HepG2 (cell line): ENCODE data around the gene ASF1B. TPM values are rescaled to one million over a fixed set of nuclear protein-coding genes. Genes with fewer than 3 reads are reported as not detected.

Experiments
- ELF1 ChIP-seq: sonication (generic); formaldehyde crosslinking; IDR thresholded peaks from 2 replicates; pipeline ENCODE4 v1.4.0; 2020; ENCODE audit warnings: missing genetic modification reagents
- FOSL2 ChIP-seq: sonication (generic); formaldehyde crosslinking; IDR thresholded peaks from 2 replicates; pipeline ENCODE4 v1.4.0; 2020; ENCODE audit warnings: missing genetic modification reagents
- GFI1 ChIP-seq: sonication (generic); formaldehyde crosslinking; IDR thresholded peaks from 2 replicates; pipeline ENCODE4 v1.5.0; 2020; ENCODE audit warnings: missing genetic modification reagents, mild to moderate bottlenecking, borderline replicate concordance
- HOXD1 ChIP-seq: sonication (generic); formaldehyde crosslinking; IDR thresholded peaks from 2 replicates; pipeline ENCODE4 v1.5.0; 2020; ENCODE audit warnings: missing genetic modification reagents
- KDM2A ChIP-seq: sonication (generic); formaldehyde crosslinking; IDR thresholded peaks from 2 replicates; pipeline ENCODE4 v1.4.0; 2020; ENCODE audit warnings: low read depth, missing genetic modification reagents, borderline replicate concordance
- MXI1 ChIP-seq: IDR thresholded peaks from 3 replicates; pipeline ENCODE4 v1.6.1; 2012; ENCODE audit warnings: low read depth, low read length, inconsistent platforms, borderline replicate concordance
- SNAPC2 ChIP-seq: sonication (generic); formaldehyde crosslinking; IDR thresholded peaks from 2 replicates; pipeline ENCODE4 v1.8.1; 2022; ENCODE audit warnings: mild to moderate bottlenecking, missing genetic modification reagents
- SP2 ChIP-seq: sonication (generic); formaldehyde crosslinking; IDR thresholded peaks from 2 replicates; pipeline ENCODE4 v1.5.1; 2020; ENCODE audit warnings: mild to moderate bottlenecking, missing genetic modification reagents
- TEAD2 ChIP-seq: sonication (generic); formaldehyde crosslinking; IDR thresholded peaks from 2 replicates; pipeline ENCODE4 v1.9.0; 2021; ENCODE audit warnings: missing genetic modification reagents
- ZFP90 ChIP-seq: sonication (generic); formaldehyde crosslinking; IDR thresholded peaks from 2 replicates; pipeline ENCODE4 v1.8.0; 2022; ENCODE audit warnings: missing genetic modification reagents, mild to moderate bottlenecking, inconsistent platforms, borderline replicate concordance
- ZFX ChIP-seq: sonication (generic); formaldehyde crosslinking; IDR thresholded peaks from 2 replicates; pipeline ENCODE4 v1.4.0; 2020; ENCODE audit warnings: mild to moderate bottlenecking, low read depth, missing genetic modification reagents, moderate library complexity
- ZNF10 ChIP-seq: sonication (generic); formaldehyde crosslinking; IDR thresholded peaks from 2 replicates; pipeline ENCODE4 v1.4.0; 2020; ENCODE audit warnings: mild to moderate bottlenecking, low read depth, missing genetic modification reagents, borderline replicate concordance
- ZNF263 ChIP-seq: sonication (generic); formaldehyde crosslinking; IDR thresholded peaks from 2 replicates; pipeline ENCODE4 v1.4.0; 2020; ENCODE audit warnings: missing genetic modification reagents
- ZNF652 ChIP-seq: IDR thresholded peaks from 2 replicates; pipeline ENCODE4 v1.6.1; 2016; ENCODE audit warnings: low read depth, borderline replicate concordance
- ZNF7 ChIP-seq: IDR thresholded peaks from 2 replicates; pipeline ENCODE4 v1.6.1; 2016; ENCODE audit warnings: missing biosample characterization, missing genetic modification reagents
- ZNF724P ChIP-seq: sonication (generic); formaldehyde crosslinking; IDR thresholded peaks from 2 replicates; pipeline ENCODE4 v1.8.0; 2022; ENCODE audit warnings: missing genetic modification reagents, borderline replicate concordance
- polyA plus RNA-seq, 8 experiments: library from polyadenylated mRNA; depleted of rRNA in 3 of 8; stranded (reverse) in 7 of 8; unstranded in 1 of 8; fragments of >200 nt; fragmentation: Illumina TruSeq in 4 of 8; extraction: Trizol in 4 of 8; gene quantifications; 2 replicates each; pipeline versions ENCODE4 v1.2.1 to v1.2.3, GENCODE V29; 2011 to 2016; ENCODE audit warnings: low read depth in 4 of 8, missing spikeins in 1 of 8, mixed read lengths in 1 of 8; ENCODE audit not compliant: insufficient read depth in 1 of 8
- total RNA-seq, 5 experiments: library from RNA; depleted of rRNA; stranded (reverse); fragments of >200 nt; fragmentation: Illumina TruSeq; extraction: Trizol; gene quantifications; 2 replicates each; pipeline ENCODE4 v1.2.3, GENCODE V29; 2016; ENCODE audit warnings: low read depth in 1 of 5
- TF ChIP-seq, protein P1 (sequence below), 2 experiments: sonication (generic) in 1 of 2; formaldehyde crosslinking in 1 of 2; IDR thresholded peaks; 2 replicates each; pipeline versions ENCODE4 v1.6.1 to v1.9.0; 2014 to 2022; ENCODE audit warnings: antibody characterized with exemption in 1 of 2, borderline replicate concordance in 1 of 2, inconsistent platforms in 1 of 2, low read depth in 1 of 2, missing genetic modification reagents in 1 of 2
- TF ChIP-seq, protein P2 (sequence below): sonication (generic); formaldehyde crosslinking; IDR thresholded peaks from 2 replicates; pipeline ENCODE4 v1.5.0; 2020; ENCODE audit warnings: mild to moderate bottlenecking, missing genetic modification reagents
- TF ChIP-seq, protein P3 (sequence below): sonication (generic); formaldehyde crosslinking; conservative IDR thresholded peaks from 2 replicates; pipeline ENCODE4 v1.4.0; 2020; ENCODE audit warnings: missing genetic modification reagents

ASF1B gene
- total and polyA plus RNA-seq, 2 of the 13 experiments (the other 11 are each of a cell fraction or from before 2014, with no cell fraction given) = 18.2 to 24.8 TPM

DNA sequence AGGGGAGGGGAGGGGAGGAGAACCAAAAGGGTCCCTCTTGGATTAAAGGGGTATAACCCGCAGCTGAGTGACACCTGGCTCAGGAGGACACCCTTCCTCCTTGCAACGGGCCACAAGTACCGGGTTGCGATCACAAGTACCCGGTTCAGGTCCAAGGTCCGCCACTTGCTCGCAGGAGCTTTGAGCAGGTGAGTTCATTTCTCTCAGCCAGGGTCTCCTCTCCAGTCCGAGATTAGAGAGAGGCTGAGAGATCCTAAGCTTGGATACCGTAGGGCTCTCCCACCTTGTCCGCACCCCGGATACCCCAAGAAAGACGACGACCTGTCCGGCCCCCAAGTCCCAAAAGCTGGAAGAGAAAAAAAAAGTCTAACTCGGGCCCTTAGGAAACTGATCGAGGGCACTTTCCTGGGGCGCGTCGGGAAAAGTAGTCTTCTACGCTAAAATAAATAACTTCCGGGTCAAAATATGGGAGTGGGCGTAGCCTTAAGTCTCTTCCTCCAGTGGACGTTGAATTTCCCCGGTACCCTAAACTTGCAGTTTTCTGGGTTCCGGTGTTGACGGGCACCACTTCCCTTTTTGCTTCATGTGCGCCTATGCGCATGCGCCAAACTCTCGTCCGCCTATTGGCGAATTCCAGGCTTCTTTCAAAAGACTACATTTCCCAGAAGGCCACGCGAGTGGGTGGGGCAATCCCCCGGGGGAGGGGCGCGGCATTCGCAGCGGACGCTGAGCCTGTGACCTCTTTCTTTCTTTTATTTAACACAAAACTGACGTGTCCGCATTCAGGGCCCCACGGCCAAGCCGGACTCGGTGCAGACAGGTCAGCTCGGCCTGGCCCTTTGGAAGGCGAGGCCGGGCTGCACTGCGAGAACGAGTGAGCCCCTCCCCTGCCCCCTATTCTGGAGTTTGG lies 55.2 kb downstream of the ASF1B start (continued):
- TF ChIP-seq ELF1 (CRISPR knock-in tag) (peak; percentile 97), MXI1 (peak; percentile 80; the same call in 2 of the 3 replicates), ZFP90 (no peak; the same call in 1 of the 2 replicates), SP2 (CRISPR knock-in tag) (peak; percentile 88), ZNF652 (CRISPR knock-in tag) (0 out of 2 replicates have a peak, but pooled peaks have one; percentile 20), ZNF10 (CRISPR knock-in tag) (no peak), ZNF724P (0 out of 2 replicates have a peak, but pooled peaks have one; percentile 8), FOSL2 (CRISPR knock-in tag) (peak; percentile 32; the same call in 1 of the 2 replicates), ZFX (CRISPR knock-in tag) (peak; percentile 91), TEAD2 (CRISPR knock-in tag) (no peak), GFI1 (CRISPR knock-in tag) (0 out of 2 replicates have a peak, but pooled peaks have one; percentile 60), ZNF263 (CRISPR knock-in tag) (no peak), HOXD1 (CRISPR knock-in tag) (0 out of 2 replicates have a peak, but pooled peaks have one; percentile 1), KDM2A (CRISPR knock-in tag) (peak; percentile 97), SNAPC2 (CRISPR knock-in tag) (0 out of 2 replicates have a peak, but pooled peaks have one; percentile 9), ZNF7 (CRISPR knock-in tag) (no peak)
- TF ChIP-seq, protein P1, sequence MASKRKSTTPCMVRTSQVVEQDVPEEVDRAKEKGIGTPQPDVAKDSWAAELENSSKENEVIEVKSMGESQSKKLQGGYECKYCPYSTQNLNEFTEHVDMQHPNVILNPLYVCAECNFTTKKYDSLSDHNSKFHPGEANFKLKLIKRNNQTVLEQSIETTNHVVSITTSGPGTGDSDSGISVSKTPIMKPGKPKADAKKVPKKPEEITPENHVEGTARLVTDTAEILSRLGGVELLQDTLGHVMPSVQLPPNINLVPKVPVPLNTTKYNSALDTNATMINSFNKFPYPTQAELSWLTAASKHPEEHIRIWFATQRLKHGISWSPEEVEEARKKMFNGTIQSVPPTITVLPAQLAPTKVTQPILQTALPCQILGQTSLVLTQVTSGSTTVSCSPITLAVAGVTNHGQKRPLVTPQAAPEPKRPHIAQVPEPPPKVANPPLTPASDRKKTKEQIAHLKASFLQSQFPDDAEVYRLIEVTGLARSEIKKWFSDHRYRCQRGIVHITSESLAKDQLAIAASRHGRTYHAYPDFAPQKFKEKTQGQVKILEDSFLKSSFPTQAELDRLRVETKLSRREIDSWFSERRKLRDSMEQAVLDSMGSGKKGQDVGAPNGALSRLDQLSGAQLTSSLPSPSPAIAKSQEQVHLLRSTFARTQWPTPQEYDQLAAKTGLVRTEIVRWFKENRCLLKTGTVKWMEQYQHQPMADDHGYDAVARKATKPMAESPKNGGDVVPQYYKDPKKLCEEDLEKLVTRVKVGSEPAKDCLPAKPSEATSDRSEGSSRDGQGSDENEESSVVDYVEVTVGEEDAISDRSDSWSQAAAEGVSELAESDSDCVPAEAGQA (IDR thresholded peaks at IDR 0.05; ENCODE audit: low read depth) = peak; percentile 61; the same call in 1 of the 2 replicates
- TF ChIP-seq, protein P1 (CRISPR knock-in tag; IDR thresholded peaks at IDR 0.05; ENCODE audit: borderline replicate concordance) = no peak
- TF ChIP-seq, protein P2, sequence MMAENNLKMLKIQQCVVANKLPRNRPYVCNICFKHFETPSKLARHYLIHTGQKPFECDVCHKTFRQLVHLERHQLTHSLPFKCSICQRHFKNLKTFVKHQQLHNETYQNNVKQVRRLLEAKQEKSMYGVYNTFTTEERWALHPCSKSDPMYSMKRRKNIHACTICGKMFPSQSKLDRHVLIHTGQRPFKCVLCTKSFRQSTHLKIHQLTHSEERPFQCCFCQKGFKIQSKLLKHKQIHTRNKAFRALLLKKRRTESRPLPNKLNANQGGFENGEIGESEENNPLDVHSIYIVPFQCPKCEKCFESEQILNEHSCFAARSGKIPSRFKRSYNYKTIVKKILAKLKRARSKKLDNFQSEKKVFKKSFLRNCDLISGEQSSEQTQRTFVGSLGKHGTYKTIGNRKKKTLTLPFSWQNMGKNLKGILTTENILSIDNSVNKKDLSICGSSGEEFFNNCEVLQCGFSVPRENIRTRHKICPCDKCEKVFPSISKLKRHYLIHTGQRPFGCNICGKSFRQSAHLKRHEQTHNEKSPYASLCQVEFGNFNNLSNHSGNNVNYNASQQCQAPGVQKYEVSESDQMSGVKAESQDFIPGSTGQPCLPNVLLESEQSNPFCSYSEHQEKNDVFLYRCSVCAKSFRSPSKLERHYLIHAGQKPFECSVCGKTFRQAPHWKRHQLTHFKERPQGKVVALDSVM (CRISPR knock-in tag) = 0 out of 2 replicates have a peak, but pooled peaks have one; percentile 23
- TF ChIP-seq, protein P3, sequence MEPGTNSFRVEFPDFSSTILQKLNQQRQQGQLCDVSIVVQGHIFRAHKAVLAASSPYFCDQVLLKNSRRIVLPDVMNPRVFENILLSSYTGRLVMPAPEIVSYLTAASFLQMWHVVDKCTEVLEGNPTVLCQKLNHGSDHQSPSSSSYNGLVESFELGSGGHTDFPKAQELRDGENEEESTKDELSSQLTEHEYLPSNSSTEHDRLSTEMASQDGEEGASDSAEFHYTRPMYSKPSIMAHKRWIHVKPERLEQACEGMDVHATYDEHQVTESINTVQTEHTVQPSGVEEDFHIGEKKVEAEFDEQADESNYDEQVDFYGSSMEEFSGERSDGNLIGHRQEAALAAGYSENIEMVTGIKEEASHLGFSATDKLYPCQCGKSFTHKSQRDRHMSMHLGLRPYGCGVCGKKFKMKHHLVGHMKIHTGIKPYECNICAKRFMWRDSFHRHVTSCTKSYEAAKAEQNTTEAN (CRISPR knock-in tag) = 0 out of 2 replicates have a peak, but pooled peaks have one; percentile 12
